DND-41 (cell line): ENCODE data around the gene COA5.

Experiments
- ATAC-seq: fragments of 200-7000 bp; cut with Tn5 transposase; 3 replicates; pipeline ENCODE4 v1.9.1; 2021; ENCODE audit warnings: low read depth; ENCODE audit not compliant: insufficient read depth
- DNase-seq: peaks from one replicate; pipeline ENCODE4 v3.0.0-alpha.2; 2020
- H2AFZ ChIP-seq: 2 replicates; pipeline ENCODE4 v1.6.0; 2012; ENCODE audit warnings: low read depth, low read length
- H3K27ac ChIP-seq: 2 replicates; pipeline ENCODE4 v1.5.1; 2012; ENCODE audit warnings: low read length, inconsistent platforms
- H3K27me3 ChIP-seq: fragments of 200-600 bp; sonication (generic); 2 replicates; pipeline ENCODE4 v1.6.0; 2012; ENCODE audit warnings: low read length, mild to moderate bottlenecking, inconsistent platforms; ENCODE audit not compliant: insufficient read depth, poor library complexity
- H3K36me3 ChIP-seq: 2 replicates; pipeline ENCODE4 v1.5.1; 2012; ENCODE audit warnings: low read length, inconsistent platforms; ENCODE audit not compliant: insufficient read depth
- H3K4me1 ChIP-seq: 2 replicates; pipeline ENCODE4 v1.5.1; 2012; ENCODE audit warnings: mild to moderate bottlenecking, low read length; ENCODE audit not compliant: insufficient read depth
- H3K4me2 ChIP-seq: 2 replicates; pipeline ENCODE4 v1.6.0; 2012; ENCODE audit warnings: mild to moderate bottlenecking, moderate library complexity, low read length, inconsistent platforms; ENCODE audit not compliant: insufficient read depth
- H3K4me3 ChIP-seq, 2 experiments: fragments of 200-600 bp in 1 of 2; shearing (Covaris generic) in 1 of 2; 2 replicates each; pipeline ENCODE4 v1.5.1; 2012 to 2016; ENCODE audit warnings: inconsistent platforms in 2 of 2, low read length in 2 of 2, mild to moderate bottlenecking in 2 of 2, low read depth in 1 of 2, moderate library complexity in 1 of 2
- H3K79me2 ChIP-seq: 2 replicates; pipeline ENCODE4 v1.6.0; 2012; ENCODE audit warnings: low read length, inconsistent platforms; ENCODE audit not compliant: insufficient read depth
- H3K9ac ChIP-seq: 2 replicates; pipeline ENCODE4 v1.6.0; 2012; ENCODE audit warnings: low read depth, mild to moderate bottlenecking, inconsistent platforms, low read length, moderate library complexity
- H3K9me3 ChIP-seq: 2 replicates; pipeline ENCODE4 v1.5.1; 2012; ENCODE audit warnings: low read length, moderate library complexity, mild to moderate bottlenecking, inconsistent platforms; ENCODE audit not compliant: insufficient read depth, severe bottlenecking
- H4K20me1 ChIP-seq: 2 replicates; pipeline ENCODE4 v1.6.0; 2012; ENCODE audit warnings: low read length; ENCODE audit not compliant: insufficient read depth
- CTCF ChIP-seq: IDR thresholded peaks from 2 replicates; pipeline ENCODE4 v1.5.1; 2012; ENCODE audit warnings: borderline replicate concordance, low read length, moderate library complexity, mild to moderate bottlenecking; ENCODE audit not compliant: poor library complexity, severe bottlenecking; ENCODE audit errors: extremely low read depth
- EZH2 ChIP-seq: IDR thresholded peaks from 3 replicates; pipeline ENCODE4 v1.6.1; 2012; ENCODE audit warnings: borderline replicate concordance, low read depth, mild to moderate bottlenecking, moderate library complexity, low read length, inconsistent platforms; ENCODE audit not compliant: severe bottlenecking

Gene COA5

DNA sequence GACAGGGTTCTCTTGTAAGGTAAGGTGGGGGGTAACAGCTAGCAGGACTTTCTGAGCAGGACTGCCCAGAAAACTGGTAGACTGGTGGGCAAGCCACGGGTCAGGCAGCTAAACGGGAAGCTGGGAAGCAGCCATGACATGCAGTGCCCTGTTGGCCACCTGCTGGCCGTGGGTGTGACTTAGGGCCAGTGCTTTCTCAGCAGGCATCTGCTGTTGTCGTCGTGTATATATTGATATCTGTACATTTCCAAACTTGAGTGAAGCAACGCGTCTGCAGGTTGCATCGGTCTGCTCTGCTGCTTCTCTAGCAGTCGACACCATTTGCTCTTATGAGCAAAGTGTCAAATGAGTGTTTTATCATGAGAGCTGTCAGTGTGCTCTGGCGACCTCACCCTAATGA lies 31.0 kb downstream of the COA5 start:
- no peak for DNase-seq

DNA sequence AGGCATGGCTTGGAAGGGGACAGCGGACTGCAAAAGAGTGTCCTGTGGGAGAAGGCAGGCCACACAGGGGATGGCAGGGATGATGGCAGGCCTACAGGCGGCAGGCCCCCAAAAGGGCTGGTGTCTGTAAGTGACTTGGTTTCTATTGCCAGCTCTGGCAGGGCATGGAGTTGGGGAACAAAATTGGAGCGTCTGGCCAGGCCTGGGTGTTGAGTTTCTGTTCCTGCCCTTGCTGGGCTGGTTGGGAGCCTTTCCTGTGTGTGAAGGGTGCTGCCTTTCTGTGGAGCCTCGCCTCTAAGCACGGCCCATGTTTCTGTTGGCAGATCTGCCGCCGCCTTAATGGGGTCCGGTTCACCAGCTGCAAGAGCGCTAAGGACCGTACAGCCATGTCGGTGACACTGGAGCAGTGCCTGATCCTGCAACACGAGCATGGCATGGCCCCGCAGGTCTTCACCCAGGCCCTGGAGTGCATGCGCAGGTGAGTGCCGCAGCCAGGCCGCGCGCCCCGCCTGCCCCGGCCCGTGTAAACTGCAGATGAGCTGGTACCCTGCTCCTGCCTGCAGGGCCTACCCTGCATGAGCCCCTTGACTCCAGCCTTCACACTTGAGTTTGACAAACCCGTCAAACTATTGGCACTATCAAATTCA lies 31.5 kb downstream of the COA5 start:
- H3K4me2 ChIP-seq, result no peak overlapping the region
- H3K9ac ChIP-seq, result no peak overlapping the region
- no peaks in the 10 kb centered on the region for H3K79me2 ChIP-seq
- TF ChIP-seq EZH2 (no peak), CTCF (no peak)
- no peaks in the 10 kb centered on the region for H3K4me1 ChIP-seq
- no peak overlapping the region for H3K27ac ChIP-seq
- no peaks in the 10 kb centered on the region for H3K9me3 ChIP-seq
- H3K36me3 ChIP-seq, result peaks cover 65% of the 10 kb centered on the region
- DNase-seq, result no peak
- H4K20me1 ChIP-seq, result no peaks in the 10 kb centered on the region
- H2AFZ ChIP-seq, result no peak overlapping the region
- no peaks in the 10 kb centered on the region for H3K27me3 ChIP-seq
- no peak for ATAC-seq
- no peak overlapping the region for H3K4me3 ChIP-seq

More for the DNA sequence above, 31.0 kb downstream of the COA5 start:
- no peaks in the 10 kb centered on the region for H3K9me3 ChIP-seq
- H3K27ac ChIP-seq, result no peak overlapping the region
- H3K9ac ChIP-seq, result no peak overlapping the region
- no peak for TF ChIP-seq EZH2
- peak; percentile 16 for TF ChIP-seq CTCF
- no peak overlapping the region for H3K4me2 ChIP-seq
- H3K79me2 ChIP-seq, result no peaks in the 10 kb centered on the region
- no peaks in the 10 kb centered on the region for H4K20me1 ChIP-seq
- ATAC-seq, result no peak
- no peak overlapping the region for H3K4me3 ChIP-seq
- H2AFZ ChIP-seq, result no peak overlapping the region
- peaks cover 68% of the 10 kb centered on the region for H3K36me3 ChIP-seq
- H3K27me3 ChIP-seq, result no peaks in the 10 kb centered on the region
- H3K4me1 ChIP-seq, result no peaks in the 10 kb centered on the region

DNA sequence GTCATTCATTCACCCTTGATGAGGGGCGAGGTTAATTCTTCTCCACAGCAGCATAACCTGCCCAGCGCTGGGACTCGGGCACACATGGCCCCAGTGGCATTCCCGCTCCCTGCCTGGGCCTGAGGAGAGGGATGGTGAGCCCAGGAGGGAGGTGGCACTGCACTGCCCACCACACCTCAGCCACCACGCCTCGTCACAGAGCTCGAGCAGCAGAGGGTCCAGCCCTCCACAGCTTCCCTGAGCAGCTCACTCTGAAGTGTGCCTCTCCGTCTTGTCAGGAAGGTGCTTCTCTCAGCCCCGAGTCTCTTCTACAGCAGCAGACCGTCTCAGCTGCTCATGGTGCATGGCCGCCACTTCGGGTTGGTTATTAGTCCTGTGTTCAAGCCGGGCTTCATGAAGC lies 34.9 kb downstream of the COA5 start:
- Histone ChIP-seq H3K4me3 (no peak overlapping the region), H3K4me1 (no peaks in the 10 kb centered on the region), H2AFZ (no peak overlapping the region), H3K27ac (no peak overlapping the region; the same call in 1 of the 2 replicates), H3K4me2 (no peak overlapping the region), H3K27me3 (no peaks in the 10 kb centered on the region), H3K36me3 (peaks cover 77% of the 10 kb centered on the region), H3K9ac (no peak overlapping the region), H3K79me2 (no peaks in the 10 kb centered on the region), H3K9me3 (no peaks in the 10 kb centered on the region), H4K20me1 (no peaks in the 10 kb centered on the region)
- TF ChIP-seq EZH2 (no peak), CTCF (no peak)
- no peak for ATAC-seq
- DNase-seq, result no peak
